Activated T-cell treated with anti-CD3 and anti-CD28 coated beads for 48 hours (primary cell): ENCODE results near the gene GDI1.

Experiments
- DNase-seq: peaks from one replicate; pipeline ENCODE4 v3.0.0-alpha.2; 2020; ENCODE audit warnings: low read depth

Gene GDI1

GRCh38 chrX:154437971-154438893 is 1.3 kb downstream of the GDI1 start:
- DNase-seq: no peak

- no peak for DNase-seq
Observed at GRCh38 chrX:154439841-154440240, 2.9 kb downstream of the GDI1 start.

GRCh38 chrX:154440623-154441357 is 3.8 kb downstream of the GDI1 start:
- DNase-seq: no peak

- DNase-seq: no peak
Observed at GRCh38 chrX:154441564-154441963, 4.6 kb downstream of the GDI1 start.

- no peak for DNase-seq
Observed at GRCh38 chrX:154441984-154442707, 5.2 kb downstream of the GDI1 start.

GRCh38 chrX:154443479-154443910 is 6.5 kb downstream of the GDI1 start:
- DNase-seq: no peak

- DNase-seq: peak; percentile 69
Observed at GRCh38 chrX:154443992-154444754, 7.2 kb downstream of the GDI1 start, which contains the start of gene FAM50A. TSS of gene FAM50A (plus strand) at chrX:154444141. CDS start at chrX:154444236, 95 bp downstream.

- no peak for DNase-seq
Observed at GRCh38 chrX:154444755-154445246, 7.8 kb downstream of the GDI1 start.

- DNase-seq: no peak
Observed at GRCh38 chrX:154445776-154446175, 8.8 kb downstream of the GDI1 start.

- DNase-seq: no peak
Observed at GRCh38 chrX:154446430-154446829, 9.5 kb downstream of the GDI1 start.

GRCh38 chrX:154448484-154448883 is 11.5 kb downstream of the GDI1 start:
- no peak for DNase-seq

GRCh38 chrX:154449618-154450017 is 12.7 kb downstream of the GDI1 start:
- no peak for DNase-seq

GRCh38 chrX:154450312-154450711 is 13.4 kb downstream of the GDI1 start:
- no peak for DNase-seq

- no peak for DNase-seq
Observed at GRCh38 chrX:154452823-154453222, 15.9 kb downstream of the GDI1 start.

- DNase-seq: peak; percentile 49
Observed at GRCh38 chrX:154457491-154458115, 20.6 kb downstream of the GDI1 start.

GRCh38 chrX:154458116-154458953 is 21.4 kb downstream of the GDI1 start, which contains the start of gene PLXNA3:
TSS of gene PLXNA3 (plus strand) at chrX:154458281. CDS start at chrX:154460184, 1,903 bp downstream.
- peak; percentile 57 for DNase-seq

GRCh38 chrX:154458954-154459778 is 22.2 kb downstream of the GDI1 start:
- DNase-seq: no peak

- no peak for DNase-seq
Observed at GRCh38 chrX:154459832-154460231, 22.9 kb downstream of the GDI1 start.

GRCh38 chrX:154460326-154460725 is 23.4 kb downstream of the GDI1 start:
- DNase-seq: no peak
